Kidney (tissue), 14 donors: ENCODE results near the gene SECTM1. TPM values are rescaled to one million over a fixed set of nuclear protein-coding genes. Genes with fewer than 3 reads are reported as not detected.
A peak's percentile ranks its signal among the peaks of the same experiment; 100 is the strongest.

Experiments used
- DNase-seq, 5 donors: peaks; one replicate each; pipeline ENCODE4 v3.0.0-alpha.2; 2013 to 2020
- FAIRE-seq: peaks from 2 replicates; lab custom pipeline; 2012; peaks lifted over from hg19 to GRCh38; lab: Jason Lieb, UNC
- H3K27ac ChIP-seq, 2 donors: one replicate each; pipeline ENCODE4 v1.7.0; 2013; ENCODE audit warnings: low read depth in 2 of 2, low read length in 2 of 2, inconsistent platforms in 1 of 2
- H3K27me3 ChIP-seq: one replicate; pipeline ENCODE4 v1.7.1; 2013; ENCODE audit warnings: low read length, inconsistent platforms; ENCODE audit not compliant: control insufficient read depth, insufficient read depth
- H3K36me3 ChIP-seq, 3 donors: one replicate each; pipeline versions ENCODE4 v1.7.0 to v1.7.1; 2013; ENCODE audit warnings: low read length in 3 of 3, control low read depth in 1 of 3, inconsistent platforms in 1 of 3; ENCODE audit not compliant: insufficient read depth in 3 of 3, control insufficient read depth in 2 of 3
- H3K4me1 ChIP-seq, 3 donors: one replicate each; pipeline versions ENCODE4 v1.7.0 to v1.7.1; 2013; ENCODE audit warnings: low read length in 3 of 3, inconsistent platforms in 1 of 3, low read depth in 1 of 3; ENCODE audit not compliant: control insufficient read depth in 2 of 3, insufficient read depth in 2 of 3
- H3K4me3 ChIP-seq, 3 donors: one replicate each; pipeline versions ENCODE4 v1.7.0 to v1.8.1; 2013; ENCODE audit warnings: low read length in 3 of 3, control low read depth in 1 of 3, inconsistent platforms in 1 of 3
- H3K9ac ChIP-seq, 3 donors: one replicate each; pipeline versions ENCODE4 v1.7.0 to v1.7.1; 2013; ENCODE audit warnings: low read length in 3 of 3, control low read depth in 1 of 3, inconsistent platforms in 1 of 3
- H3K9me3 ChIP-seq, 3 donors: one replicate each; pipeline versions ENCODE4 v1.7.0 to v1.7.1; 2013; ENCODE audit warnings: low read length in 3 of 3, control low read depth in 1 of 3, inconsistent platforms in 1 of 3; ENCODE audit not compliant: control insufficient read depth in 2 of 3, insufficient read depth in 1 of 3
- intact Hi-C: fragments of 100-400 bp; cut with DNase I; formaldehyde crosslinking; loops from one replicate; pipeline ENCODE4 v1.11.1; 2022
- polyA plus RNA-seq: library from polyadenylated mRNA; stranded (reverse); fragments of 350-450 nt; fragmentation: Illumina TruSeq; extraction: RNeasy Lipid Tissue Mini Kit (QIAGEN cat#74804); gene quantifications from one replicate; pipeline ENCODE4 v1.2.3, GENCODE V29; 2014; ENCODE audit warnings: low read depth, low replicate concordance; ENCODE audit not compliant: insufficient read depth
- total RNA-seq: library from RNA; stranded (reverse); fragmentation: NEBNext Ultra II Directional; extraction: Animal tissue kit (Norgen Biotek cat#: 25700); gene quantifications from one replicate; pipeline ENCODE4 v1.2.1, GENCODE V29; 2021
- TF ChIP-seq, protein P1 (sequence below): IDR thresholded peaks from 3 replicates; pipeline ENCODE4 v1.5.1; 2012; ENCODE audit warnings: mild to moderate bottlenecking, moderate library complexity, borderline replicate concordance; ENCODE audit not compliant: insufficient read depth; ENCODE audit errors: extremely low read depth
- donor health status: control.
- donor health status: control.
- donor health status: control.
- donor health status: control.
- donor health status: control.
- donor health status: DM: yes; HTN: yes; CAD: no.
- donor health status: Normal renal cell carcinoma (clear cell type).

Gene SECTM1
- total and polyA plus RNA-seq, 2 donors from 2014 or later: 15.4 to 87.5 TPM

- H3K4me1 ChIP-seq: peaks cover 0 to 27% (median 24%) of the 10 kb centered on the region in 3 donors
- peak overlapping the region; percentile 88 to 91 for H3K27ac ChIP-seq
- no peaks in the 10 kb centered on the region for H3K36me3 ChIP-seq
- no peak for FAIRE-seq
- no peaks in the 10 kb centered on the region for H3K9me3 ChIP-seq
- TF ChIP-seq, protein P1, sequence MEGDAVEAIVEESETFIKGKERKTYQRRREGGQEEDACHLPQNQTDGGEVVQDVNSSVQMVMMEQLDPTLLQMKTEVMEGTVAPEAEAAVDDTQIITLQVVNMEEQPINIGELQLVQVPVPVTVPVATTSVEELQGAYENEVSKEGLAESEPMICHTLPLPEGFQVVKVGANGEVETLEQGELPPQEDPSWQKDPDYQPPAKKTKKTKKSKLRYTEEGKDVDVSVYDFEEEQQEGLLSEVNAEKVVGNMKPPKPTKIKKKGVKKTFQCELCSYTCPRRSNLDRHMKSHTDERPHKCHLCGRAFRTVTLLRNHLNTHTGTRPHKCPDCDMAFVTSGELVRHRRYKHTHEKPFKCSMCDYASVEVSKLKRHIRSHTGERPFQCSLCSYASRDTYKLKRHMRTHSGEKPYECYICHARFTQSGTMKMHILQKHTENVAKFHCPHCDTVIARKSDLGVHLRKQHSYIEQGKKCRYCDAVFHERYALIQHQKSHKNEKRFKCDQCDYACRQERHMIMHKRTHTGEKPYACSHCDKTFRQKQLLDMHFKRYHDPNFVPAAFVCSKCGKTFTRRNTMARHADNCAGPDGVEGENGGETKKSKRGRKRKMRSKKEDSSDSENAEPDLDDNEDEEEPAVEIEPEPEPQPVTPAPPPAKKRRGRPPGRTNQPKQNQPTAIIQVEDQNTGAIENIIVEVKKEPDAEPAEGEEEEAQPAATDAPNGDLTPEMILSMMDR: no peak
- H3K9ac ChIP-seq: peak overlapping the region in 1 of 3 donors; percentile 7
- peak; percentile 75 to 96 (median 82) for DNase-seq
- peak overlapping the region in 1 of 3 donors; percentile 6 for H3K4me3 ChIP-seq
- no peaks in the 10 kb centered on the region for H3K27me3 ChIP-seq
- intact Hi-C loops: no loop called here
Measured at GRCh38 chr17:82287868-82288801, 45.4 kb downstream of the SECTM1 start.

GRCh38 chr17:82287013-82287867, 46.3 kb downstream of the SECTM1 start:
- peak overlapping the region; percentile 88 to 91 for H3K27ac ChIP-seq
- no peak for DNase-seq
- H3K9ac ChIP-seq: no peak overlapping the region

GRCh38 chr17:82285141-82285540, 48.4 kb downstream of the SECTM1 start:
- H3K9me3 ChIP-seq: no peaks in the 10 kb centered on the region
- H3K36me3 ChIP-seq: no peaks in the 10 kb centered on the region
- DNase-seq: peak in 2 of 5 donors; percentile 39 to 63
- H3K4me3 ChIP-seq: no peak overlapping the region
- intact Hi-C loops: no loop called here
- H3K27ac ChIP-seq: no peak overlapping the region
- peaks cover 0 to 36% (median 35%) of the 10 kb centered on the region in 3 donors for H3K4me1 ChIP-seq
- H3K27me3 ChIP-seq: no peaks in the 10 kb centered on the region
- FAIRE-seq: no peak
- TF ChIP-seq, protein P1: no peak
- no peak overlapping the region for H3K9ac ChIP-seq

More at GRCh38 chr17:82287013-82287867, 46.3 kb downstream of the SECTM1 start:
- Histone ChIP-seq H3K36me3 (no peaks in the 10 kb centered on the region), H3K4me3 (no peak overlapping the region), H3K27me3 (no peaks in the 10 kb centered on the region), H3K4me1 (peaks cover 0 to 30% (median 28%) of the 10 kb centered on the region in 3 donors), H3K9me3 (no peaks in the 10 kb centered on the region)
- TF ChIP-seq, protein P1: no peak
- intact Hi-C loops: no loop called here
- FAIRE-seq: no peak
